HG02870 (cell line): ENCODE data around the gene RAMP2.

ENCODE experiments used
- ATAC-seq: cut with Tn5 transposase; IDR thresholded peaks from one replicate; pipeline ENCODE4 v1.9.1; 2021; ENCODE audit warnings: mild to moderate bottlenecking, moderate library complexity; ENCODE audit not compliant: unreplicated experiment

Gene RAMP2

DNA sequence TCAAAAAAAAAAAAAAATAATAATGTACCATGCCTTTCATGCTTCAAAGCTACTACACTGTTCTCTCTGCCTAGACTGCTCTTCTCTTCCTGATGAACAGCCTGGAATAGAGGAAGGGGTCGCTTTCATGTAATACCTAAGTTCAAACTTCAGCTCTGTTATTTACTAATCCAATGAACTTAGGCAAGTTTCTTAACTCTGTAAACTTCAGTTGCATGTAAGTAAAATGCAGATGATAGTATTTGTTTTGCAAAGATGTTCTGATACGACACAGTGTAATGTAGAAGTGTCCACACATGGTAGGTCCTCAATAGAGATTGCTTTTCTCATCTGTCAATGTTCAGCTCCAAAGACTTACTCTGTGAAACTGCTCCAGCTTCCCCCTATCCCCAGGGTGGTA lies 30.9 kb downstream of the RAMP2 start:
- ATAC-seq: no peak

DNA sequence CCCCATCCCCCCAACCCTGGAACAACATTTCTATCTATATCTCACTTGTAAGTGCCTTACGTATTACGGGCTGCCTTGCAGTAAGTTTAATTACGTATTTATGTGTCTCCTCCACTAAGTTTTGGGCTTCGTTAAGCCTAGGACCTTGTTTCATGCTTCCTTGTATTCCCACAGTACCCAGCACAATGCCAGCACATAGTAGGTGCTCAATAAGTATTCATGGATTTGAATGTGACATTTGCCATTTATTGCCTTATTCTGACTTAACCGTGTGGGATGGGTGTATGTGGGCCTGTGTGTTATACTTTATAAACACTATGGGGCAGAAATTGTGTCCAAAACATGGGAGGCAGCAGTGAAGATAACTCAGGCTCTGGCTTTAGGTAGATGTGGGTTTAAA lies 31.5 kb downstream of the RAMP2 start:
- no peak for ATAC-seq

DNA sequence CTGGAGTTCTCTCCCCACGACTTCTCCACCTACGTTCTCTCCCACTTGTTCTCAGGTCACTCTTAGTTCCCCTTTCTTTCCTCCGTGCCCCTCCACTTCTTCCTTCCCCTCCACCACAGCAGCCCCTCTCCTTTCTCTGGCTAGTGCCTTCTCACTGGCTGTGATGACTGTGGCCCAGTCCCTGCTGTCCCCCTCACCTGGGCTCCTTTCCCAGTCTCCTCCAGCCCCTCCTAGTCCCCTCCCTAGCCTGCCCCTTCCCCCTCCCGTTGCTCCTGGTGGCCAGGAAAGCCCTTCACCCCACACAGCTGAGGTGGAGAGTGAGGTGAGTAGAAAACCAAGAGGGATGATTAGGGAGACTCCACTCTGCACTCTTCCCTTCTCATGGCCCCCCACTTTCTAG lies 34.0 kb downstream of the RAMP2 start:
- no peak for ATAC-seq

DNA sequence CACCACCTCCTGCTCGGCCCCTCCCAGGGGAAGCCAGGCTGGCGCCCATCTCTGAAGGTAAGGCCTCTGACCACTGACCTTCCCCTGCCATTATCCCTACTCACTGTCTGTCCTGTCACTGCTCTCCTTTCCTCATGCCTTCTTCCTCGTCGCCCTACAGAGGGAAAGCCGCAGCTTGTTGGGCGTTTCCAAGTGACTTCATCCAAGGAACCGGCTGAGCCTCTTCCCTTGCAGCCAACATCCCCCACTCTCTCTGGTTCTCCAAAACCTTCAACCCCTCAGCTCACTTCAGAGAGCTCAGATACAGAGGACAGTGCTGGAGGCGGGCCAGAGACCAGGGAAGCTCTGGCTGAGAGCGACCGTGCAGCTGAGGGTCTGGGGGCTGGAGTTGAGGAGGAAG lies 34.4 kb downstream of the RAMP2 start:
- ATAC-seq: no peak

DNA sequence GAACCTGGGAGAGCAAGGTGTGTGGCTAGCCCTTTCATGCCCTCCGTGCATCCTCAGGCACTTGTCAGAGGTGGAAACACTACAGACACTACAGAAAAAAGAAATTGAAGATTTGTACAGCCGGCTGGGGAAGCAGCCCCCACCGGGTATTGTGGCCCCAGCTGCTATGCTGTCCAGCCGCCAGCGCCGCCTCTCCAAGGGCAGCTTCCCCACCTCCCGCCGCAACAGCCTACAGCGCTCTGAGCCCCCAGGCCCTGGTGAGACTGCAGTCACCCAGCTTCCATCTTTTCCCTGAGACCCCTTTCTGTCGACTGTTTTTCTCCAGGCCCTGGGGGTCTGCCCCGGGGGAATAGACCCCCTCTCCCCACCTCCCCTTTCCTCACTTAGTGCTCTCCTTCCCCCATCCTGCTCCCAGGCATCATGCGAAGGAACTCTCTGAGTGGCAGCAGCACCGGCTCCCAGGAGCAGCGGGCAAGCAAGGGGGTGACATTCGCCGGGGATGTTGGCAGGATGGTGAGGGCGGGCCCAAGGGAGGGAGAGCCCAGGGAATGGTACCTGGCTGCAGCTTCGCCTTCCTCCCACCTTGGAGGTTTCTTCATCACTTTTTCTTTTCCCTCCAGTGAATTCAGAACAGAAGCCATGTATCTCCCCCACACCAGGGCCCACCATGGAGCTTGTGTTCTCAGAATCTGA lies 35.2 kb downstream of the RAMP2 start:
- no peak for ATAC-seq

DNA sequence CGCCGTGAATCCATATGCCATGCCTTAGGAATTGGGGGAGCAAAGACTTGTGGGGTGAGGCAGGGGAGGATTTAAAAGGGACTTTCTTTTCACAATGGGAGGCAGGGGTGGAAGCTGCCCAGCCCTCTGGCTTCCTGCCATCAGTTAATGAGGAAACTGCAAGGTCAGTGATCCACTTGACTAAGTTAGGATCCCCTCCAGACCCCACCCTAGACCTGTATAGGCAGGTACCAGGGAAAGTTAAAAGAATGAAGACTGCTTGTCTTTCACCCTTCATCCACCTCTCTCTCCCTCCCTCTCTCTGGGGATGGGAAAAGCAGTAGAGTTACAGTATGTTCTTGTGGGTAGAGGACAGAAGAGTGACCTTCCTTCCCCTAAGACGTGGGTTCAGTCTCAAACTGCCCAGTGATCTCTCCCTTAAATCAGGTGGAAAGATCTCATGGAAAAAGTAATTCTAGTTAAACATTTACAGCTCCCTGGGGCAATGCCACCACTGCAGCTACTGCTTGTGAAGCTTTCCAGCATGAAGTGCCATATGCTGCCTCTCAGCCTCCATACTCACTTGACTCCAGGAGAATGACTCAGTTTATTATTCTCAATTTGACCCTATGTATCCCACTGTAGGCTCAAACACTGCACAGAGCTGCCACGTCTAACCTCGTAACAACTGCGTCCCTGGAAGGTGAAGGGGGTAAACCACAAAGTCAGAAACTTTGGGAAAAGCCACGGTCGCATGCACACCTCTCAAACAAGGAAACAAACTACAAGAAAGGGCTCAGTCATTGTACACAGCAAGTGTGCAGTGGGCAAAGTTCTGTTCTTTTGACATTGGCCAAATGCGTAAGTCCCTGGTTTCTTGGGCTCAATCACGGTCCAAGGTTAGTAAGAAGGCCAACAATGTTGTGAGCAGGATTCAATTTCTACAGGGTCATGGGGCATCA lies 36.3 kb downstream of the RAMP2 start:
- ATAC-seq: no peak

DNA sequence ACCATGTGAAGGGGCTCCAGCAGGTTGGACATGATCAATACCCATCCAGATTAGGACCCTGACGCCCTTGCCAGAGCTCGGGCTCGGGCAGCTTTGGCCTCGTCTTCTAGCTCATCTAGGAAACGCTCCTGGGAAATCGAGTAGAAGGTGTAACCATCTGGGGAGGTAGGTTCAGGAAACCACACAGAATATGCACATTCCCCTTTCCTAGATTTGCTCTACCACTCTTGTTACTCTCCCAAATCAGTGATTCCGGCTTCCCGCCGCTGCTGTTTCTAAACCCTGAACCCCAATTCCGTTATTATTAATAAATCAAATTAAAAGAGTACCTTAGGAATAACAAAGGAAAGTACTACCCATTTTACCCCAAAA lies 37.0 kb downstream of the RAMP2 start:
- ATAC-seq: no peak

DNA sequence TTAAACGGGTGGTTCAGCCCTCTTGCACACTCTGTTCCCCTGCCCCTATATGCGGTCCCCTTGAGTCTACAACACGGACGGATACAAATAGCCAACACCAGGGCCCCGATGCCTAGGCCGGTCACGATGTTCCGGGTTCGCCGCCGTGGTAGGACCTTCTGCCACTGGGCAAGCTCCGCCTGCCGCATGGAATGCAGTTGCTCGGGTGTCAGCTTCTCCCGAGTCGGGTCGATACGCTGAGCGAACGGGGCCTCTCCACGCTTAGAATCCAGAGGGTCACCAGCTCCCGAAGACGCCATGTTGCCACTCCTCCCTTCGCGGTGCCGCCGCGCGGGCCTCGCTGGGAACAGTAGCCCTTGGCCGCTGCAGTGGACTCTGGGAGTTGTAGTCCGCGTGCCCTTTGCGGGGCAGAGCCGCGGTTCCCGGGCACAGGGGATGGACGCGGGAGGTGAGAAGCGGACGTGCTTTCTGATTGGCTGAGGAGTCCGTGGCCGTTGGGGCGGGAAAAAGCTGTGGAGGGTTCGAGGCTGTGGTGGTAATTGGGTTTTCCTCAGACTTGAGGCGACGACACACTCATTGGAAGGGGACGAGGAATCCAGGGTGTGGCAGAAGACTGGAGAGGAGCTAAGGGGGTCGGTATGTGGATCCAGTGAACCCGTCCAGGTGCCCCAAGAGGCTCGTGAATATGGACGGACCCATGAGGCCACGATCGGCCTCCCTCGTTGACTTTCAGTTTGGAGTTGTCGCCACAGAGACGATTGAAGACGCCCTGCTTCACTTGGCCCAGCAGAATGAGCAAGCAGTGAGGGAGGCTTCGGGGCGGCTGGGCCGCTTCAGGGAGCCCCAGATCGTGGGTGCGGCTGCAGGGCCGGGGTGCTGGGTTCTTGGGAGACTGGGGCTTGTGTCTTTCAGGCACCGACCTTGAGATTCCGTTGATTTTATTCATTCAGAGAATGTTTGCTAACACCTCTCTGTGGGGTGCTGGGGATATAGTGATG lies 37.7 kb downstream of the RAMP2 start, which contains the start of the genes CNTD1 and COA3:
Gene CNTD1, plus strand, starts transcription at position 479 of the 998 bp plus-strand sequence. Its CDS starts 207 bp downstream, at position 686.
Gene COA3, minus strand, starts transcription at position 322 of the 998 bp plus-strand sequence. Its CDS starts 23 bp downstream, at position 299.
- ATAC-seq: no peak

DNA sequence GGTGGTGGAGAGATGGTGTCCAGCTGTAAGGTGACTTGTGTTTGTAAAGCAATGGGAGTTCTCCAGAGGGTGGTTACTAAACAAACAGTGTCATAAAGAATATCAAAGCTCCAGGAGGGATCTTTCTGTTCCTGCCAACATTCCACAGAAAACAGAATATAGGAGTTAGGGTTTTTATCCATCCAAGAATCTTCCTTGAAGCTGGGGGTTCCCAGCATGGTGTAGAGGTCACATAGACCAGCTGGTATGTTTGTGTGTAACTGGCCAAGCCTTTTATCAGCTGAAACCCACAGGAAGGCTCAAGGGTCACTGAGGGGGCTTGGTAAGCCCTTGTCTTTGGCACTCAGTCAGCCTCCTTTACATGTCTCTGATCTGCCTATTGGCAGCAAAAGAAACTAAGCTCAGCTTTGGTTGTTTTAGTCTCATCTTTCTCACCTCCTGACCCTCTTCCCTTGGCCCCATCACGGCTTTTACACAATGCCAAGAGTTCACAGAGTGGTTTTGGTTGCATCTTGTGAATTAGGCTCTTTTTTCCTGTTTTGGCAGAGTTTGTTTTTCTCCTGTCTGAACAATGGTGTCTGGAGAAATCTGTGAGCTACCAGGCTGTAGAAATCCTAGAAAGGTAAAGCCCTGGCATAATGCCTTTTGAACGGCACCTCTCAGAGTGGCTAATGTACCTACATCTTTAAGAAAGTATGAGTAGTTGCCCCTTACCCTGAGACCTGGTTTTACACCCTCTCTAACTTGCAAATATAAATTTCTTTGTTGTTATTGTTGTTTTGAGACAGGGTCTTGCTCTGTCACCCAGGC lies 42.3 kb downstream of the RAMP2 start:
- no peak for ATAC-seq

DNA sequence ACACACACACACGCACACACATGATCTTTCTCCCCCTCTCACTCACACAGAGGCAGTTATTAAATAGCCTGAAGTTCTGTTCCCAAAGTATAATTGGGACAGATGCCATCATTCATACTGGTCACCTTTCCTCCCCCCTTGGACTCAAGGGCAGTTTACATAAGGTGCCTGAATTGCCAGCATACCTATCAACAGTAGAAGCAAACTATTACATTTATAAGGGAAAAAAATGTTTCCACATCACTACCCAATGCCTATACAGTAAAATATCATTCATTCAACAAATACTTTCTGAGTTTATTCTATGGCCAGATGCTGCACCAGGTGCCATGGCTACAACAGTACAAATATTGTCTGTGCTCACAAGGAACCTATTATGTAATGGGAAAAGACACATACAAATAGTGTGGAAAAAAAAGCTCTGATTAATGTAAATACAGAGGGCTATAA lies 43.9 kb downstream of the RAMP2 start:
- no peak for ATAC-seq

DNA sequence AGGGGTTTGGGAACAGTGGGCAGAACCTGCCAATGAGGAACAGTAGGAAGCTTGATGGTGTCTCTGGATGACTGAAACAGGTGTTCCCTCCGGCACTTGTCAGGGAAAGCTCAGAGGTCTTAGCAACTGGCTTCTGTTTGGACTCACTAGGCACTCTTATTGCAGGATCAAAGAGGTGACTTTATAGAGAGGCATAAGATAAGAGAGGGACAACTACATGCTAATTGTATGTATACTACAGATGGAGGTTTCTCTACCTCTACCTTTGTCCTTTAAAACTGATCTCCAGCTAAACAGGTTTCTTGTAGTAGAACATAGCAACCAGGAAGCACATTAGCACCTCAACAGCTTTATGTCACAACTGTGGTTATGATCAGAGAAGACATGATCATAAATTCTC lies 45.2 kb downstream of the RAMP2 start:
- ATAC-seq: no peak

DNA sequence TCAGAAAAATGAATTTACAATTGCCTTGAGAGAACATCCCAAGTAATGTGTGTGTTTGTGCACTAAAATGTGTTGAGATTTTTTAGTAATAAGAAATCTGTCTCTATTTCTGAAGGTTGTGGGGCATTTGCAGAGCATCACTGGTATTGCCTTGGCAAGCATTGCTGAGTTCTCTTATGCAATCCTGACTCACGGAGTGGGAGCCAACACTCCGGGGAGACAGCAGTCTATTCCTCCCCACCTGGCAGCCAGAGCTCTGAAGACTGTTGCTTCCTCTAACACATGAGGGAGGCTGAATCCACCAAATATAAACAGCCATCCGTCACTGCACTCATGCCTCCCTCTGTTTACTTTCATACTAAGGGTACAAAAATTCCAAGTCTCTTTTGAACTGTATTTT lies 48.2 kb downstream of the RAMP2 start:
- no peak for ATAC-seq
